OCI-LY3 (cell line): ENCODE data around the gene NELL1.

Experiments
- H2AFZ ChIP-seq: fragments of 200-600, 300-600 bp; shearing (Covaris generic); 2 replicates; pipeline ENCODE4 v1.6.0; 2014; ENCODE audit warnings: antibody characterized with exemption, low read depth, low read length
- H3K27ac ChIP-seq: fragments of 200-600, 300-600 bp; sonication (generic); 2 replicates; pipeline ENCODE4 v1.5.1; 2014; ENCODE audit warnings: mild to moderate bottlenecking, low read length, moderate library complexity, mixed read lengths
- H3K27me3 ChIP-seq: fragments of 200-600, 300-600 bp; sonication (generic); 2 replicates; pipeline ENCODE4 v1.6.1; 2014; ENCODE audit warnings: low read depth, low read length, mixed read lengths
- H3K36me3 ChIP-seq: fragments of 200-600, 300-600 bp; sonication (generic); replicated peaks from 2 replicates; pipeline ENCODE3; 2014; ENCODE audit warnings: low read depth, low read length, mixed read lengths
- H3K4me1 ChIP-seq: fragments of 300-600, 200-600 bp; sonication (generic); 2 replicates; pipeline ENCODE4 v1.6.1; 2014; ENCODE audit warnings: low read length, mixed read lengths
- H3K4me2 ChIP-seq: fragments of 200-600, 300-600 bp; sonication (generic); 2 replicates; pipeline ENCODE4 v1.6.1; 2014; ENCODE audit warnings: low read length, mixed read lengths
- H3K4me3 ChIP-seq: fragments of 300-600, 200-600 bp; sonication (generic); 2 replicates; pipeline ENCODE4 v1.5.1; 2014; ENCODE audit warnings: antibody characterized with exemption, mild to moderate bottlenecking, low read length, moderate library complexity
- H3K79me2 ChIP-seq: fragments of 300-600, 200-600 bp; shearing (Covaris generic); 2 replicates; pipeline ENCODE4 v1.6.1; 2014; ENCODE audit warnings: mild to moderate bottlenecking, low read length, mixed read lengths
- H3K9ac ChIP-seq: fragments of 300-600, 200-600 bp; shearing (Covaris generic); 2 replicates; pipeline ENCODE4 v1.6.0; 2014; ENCODE audit warnings: mild to moderate bottlenecking, low read length, moderate library complexity
- H3K9me3 ChIP-seq: fragments of 200-600, 300-600 bp; shearing (Covaris generic); 2 replicates; pipeline ENCODE4 v1.6.1; 2014; ENCODE audit warnings: low read length, mixed read lengths; ENCODE audit not compliant: insufficient read depth
- H4K20me1 ChIP-seq: fragments of 200-600, 300-600 bp; sonication (generic); 2 replicates; pipeline ENCODE4 v1.6.1; 2016; ENCODE audit warnings: low read length, mixed read lengths; ENCODE audit not compliant: insufficient read depth
- EZH2phosphoT487 ChIP-seq: fragments of 200-600 bp; shearing (Covaris generic); IDR thresholded peaks from 2 replicates; pipeline ENCODE4 v1.6.1; 2018; ENCODE audit warnings: antibody characterized with exemption, mixed run types, low read depth
- TF ChIP-seq, protein P1 (sequence below): fragments of 200-600, 300-600 bp; sonication (generic); IDR thresholded peaks from 2 replicates; pipeline ENCODE4 v1.5.1; 2014; ENCODE audit warnings: antibody characterized with exemption, low read length, low read depth

The NELL1 gene

DNA sequence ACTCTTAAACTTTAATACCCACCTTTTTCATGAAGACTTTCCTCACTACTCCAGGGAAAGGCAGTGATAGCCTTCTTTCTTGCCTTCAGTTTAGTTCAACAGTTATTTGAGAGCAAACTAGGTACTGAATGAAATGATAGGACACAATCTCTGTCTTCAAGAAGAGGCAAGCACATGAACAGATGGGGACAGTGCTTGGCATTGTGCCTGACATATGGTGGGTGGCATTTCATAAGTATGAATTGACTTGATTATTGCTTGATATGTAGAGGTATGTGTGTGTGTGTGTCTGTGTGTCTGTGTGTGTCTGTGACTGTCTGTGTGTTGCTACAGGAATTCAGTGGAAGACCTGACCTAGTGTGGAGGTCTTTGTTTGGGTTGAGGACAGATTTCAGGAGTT lies 504.1 kb downstream of the NELL1 start:
- no peak overlapping the region for H2AFZ ChIP-seq
- no peaks in the 10 kb centered on the region for H3K4me1 ChIP-seq
- no peak overlapping the region for H3K4me2 ChIP-seq
- TF ChIP-seq EZH2phosphoT487 = no peak
- TF ChIP-seq, protein P1, sequence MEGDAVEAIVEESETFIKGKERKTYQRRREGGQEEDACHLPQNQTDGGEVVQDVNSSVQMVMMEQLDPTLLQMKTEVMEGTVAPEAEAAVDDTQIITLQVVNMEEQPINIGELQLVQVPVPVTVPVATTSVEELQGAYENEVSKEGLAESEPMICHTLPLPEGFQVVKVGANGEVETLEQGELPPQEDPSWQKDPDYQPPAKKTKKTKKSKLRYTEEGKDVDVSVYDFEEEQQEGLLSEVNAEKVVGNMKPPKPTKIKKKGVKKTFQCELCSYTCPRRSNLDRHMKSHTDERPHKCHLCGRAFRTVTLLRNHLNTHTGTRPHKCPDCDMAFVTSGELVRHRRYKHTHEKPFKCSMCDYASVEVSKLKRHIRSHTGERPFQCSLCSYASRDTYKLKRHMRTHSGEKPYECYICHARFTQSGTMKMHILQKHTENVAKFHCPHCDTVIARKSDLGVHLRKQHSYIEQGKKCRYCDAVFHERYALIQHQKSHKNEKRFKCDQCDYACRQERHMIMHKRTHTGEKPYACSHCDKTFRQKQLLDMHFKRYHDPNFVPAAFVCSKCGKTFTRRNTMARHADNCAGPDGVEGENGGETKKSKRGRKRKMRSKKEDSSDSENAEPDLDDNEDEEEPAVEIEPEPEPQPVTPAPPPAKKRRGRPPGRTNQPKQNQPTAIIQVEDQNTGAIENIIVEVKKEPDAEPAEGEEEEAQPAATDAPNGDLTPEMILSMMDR = no peak
- H3K9me3 ChIP-seq = no peaks in the 10 kb centered on the region
- H3K36me3 ChIP-seq = no peaks in the 10 kb centered on the region
- no peaks in the 10 kb centered on the region for H3K27me3 ChIP-seq
- no peaks in the 10 kb centered on the region for H4K20me1 ChIP-seq
- no peak overlapping the region for H3K9ac ChIP-seq
- no peak overlapping the region for H3K4me3 ChIP-seq
- H3K27ac ChIP-seq = no peak overlapping the region
- H3K79me2 ChIP-seq = no peaks in the 10 kb centered on the region

DNA sequence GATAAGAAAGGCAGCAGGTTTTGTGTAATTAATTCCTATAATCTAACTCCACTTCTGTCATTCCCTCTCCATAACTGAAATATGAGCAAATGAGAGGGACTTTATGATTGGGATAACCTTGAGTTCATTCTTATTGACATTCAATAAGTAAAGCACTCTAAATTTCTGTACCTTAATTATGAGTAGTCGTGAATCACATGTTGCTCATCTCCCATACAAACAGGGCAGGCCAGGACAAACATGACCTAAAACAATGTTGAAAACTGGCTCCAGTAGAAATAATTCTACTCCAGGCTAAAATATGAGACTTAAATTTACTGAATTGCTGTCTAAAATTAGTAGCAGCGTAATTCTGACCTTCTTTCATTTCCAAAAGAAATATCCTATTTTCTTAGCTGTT lies 505.4 kb downstream of the NELL1 start:
- Histone ChIP-seq H2AFZ (no peak overlapping the region), H3K9me3 (no peaks in the 10 kb centered on the region), H3K36me3 (no peaks in the 10 kb centered on the region), H3K27ac (no peak overlapping the region), H3K9ac (no peak overlapping the region), H3K79me2 (no peaks in the 10 kb centered on the region), H3K27me3 (no peaks in the 10 kb centered on the region), H3K4me2 (no peak overlapping the region), H3K4me1 (no peaks in the 10 kb centered on the region), H4K20me1 (no peaks in the 10 kb centered on the region), H3K4me3 (no peak overlapping the region)
- no peak for TF ChIP-seq EZH2phosphoT487
- TF ChIP-seq, protein P1 = no peak

DNA sequence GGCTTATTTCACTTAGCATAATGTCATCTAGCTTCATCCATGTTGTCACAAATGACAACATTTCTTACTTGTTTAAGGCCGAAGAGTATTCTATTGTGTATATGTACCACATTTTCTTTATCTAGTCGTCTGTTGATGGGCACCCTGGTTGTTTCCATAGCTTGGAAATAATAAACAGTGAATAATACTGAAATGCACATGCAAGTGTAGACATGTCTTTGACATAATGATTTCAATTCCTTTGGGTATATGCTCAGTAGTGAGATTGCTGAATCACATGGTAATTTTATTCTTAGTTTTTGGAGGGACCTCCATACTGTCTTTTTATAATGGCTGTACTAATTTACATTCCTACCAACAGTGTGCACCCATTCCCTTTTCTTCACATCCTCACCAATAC lies 508.0 kb downstream of the NELL1 start:
- Histone ChIP-seq H3K4me3 (no peak overlapping the region), H3K27ac (no peak overlapping the region), H4K20me1 (no peaks in the 10 kb centered on the region), H3K27me3 (no peaks in the 10 kb centered on the region), H3K4me2 (no peak overlapping the region), H3K9ac (no peak overlapping the region), H2AFZ (no peak overlapping the region), H3K9me3 (no peaks in the 10 kb centered on the region), H3K36me3 (no peaks in the 10 kb centered on the region), H3K79me2 (no peaks in the 10 kb centered on the region), H3K4me1 (peaks cover 4% of the 10 kb centered on the region; the same call in 1 of the 2 replicates)
- TF ChIP-seq EZH2phosphoT487 = no peak
- TF ChIP-seq, protein P1 = no peak

DNA sequence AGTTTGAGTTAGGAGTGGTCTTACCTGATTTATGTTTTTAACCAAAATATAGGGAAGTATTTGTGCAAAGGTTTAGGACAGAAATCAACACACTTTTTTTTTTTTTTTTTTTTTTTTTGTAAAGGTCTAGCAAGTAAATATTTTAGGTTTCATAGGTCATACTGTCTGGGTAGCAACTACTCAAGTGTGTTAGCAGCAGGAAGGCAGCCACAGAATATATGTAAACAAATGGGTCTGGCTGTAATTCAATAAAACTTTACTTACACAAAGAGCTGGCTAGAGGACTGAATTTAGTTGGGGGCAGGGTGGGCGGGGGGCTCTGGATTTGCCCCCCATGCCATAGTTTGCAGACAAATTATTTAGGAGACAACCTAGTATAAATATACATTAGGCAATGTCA lies 510.4 kb downstream of the NELL1 start:
- H3K36me3 ChIP-seq = no peaks in the 10 kb centered on the region
- H2AFZ ChIP-seq = no peak overlapping the region
- H4K20me1 ChIP-seq = no peaks in the 10 kb centered on the region
- no peak overlapping the region for H3K4me3 ChIP-seq
- no peaks in the 10 kb centered on the region for H3K79me2 ChIP-seq
- H3K27ac ChIP-seq = no peak overlapping the region
- no peak overlapping the region for H3K4me2 ChIP-seq
- no peak overlapping the region for H3K9ac ChIP-seq
- H3K4me1 ChIP-seq = peaks cover 4% of the 10 kb centered on the region; the same call in 1 of the 2 replicates
- no peaks in the 10 kb centered on the region for H3K9me3 ChIP-seq
- TF ChIP-seq EZH2phosphoT487 = no peak
- TF ChIP-seq, protein P1 = no peak
- H3K27me3 ChIP-seq = no peaks in the 10 kb centered on the region
